GM19452 (cell line): ENCODE results near the gene PRR16.

Experiments used
- ATAC-seq: cut with Tn5 transposase; IDR thresholded peaks from one replicate; pipeline ENCODE4 v1.9.1; 2021; ENCODE audit not compliant: unreplicated experiment

PRR16 gene

GRCh38 chr5:120567066-120567465 lies 103.0 kb downstream of the PRR16 start:
- no peak for ATAC-seq

GRCh38 chr5:120567921-120568320 lies 103.8 kb downstream of the PRR16 start:
- ATAC-seq, result no peak

GRCh38 chr5:120568711-120569110 lies 104.6 kb downstream of the PRR16 start:
- no peak for ATAC-seq

DNA sequence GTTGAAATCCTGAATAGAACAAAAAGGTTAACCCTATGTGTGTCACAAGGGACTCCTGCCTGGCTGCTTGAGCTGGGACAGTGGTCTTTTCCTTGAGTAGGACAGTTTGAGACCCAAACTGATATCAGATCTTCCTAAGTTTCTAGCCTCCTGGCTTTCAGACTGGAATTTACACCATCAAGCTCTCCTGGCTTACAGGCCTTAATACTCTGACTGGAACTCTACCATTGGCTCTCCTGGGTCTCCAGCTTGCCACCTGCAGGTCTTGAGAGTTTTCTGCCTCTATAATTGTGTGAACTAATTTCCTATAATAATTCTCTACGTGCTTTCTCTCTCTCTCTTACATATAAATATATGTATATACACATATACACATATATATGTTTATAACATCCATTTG lies 112.5 kb downstream of the PRR16 start:
- ATAC-seq, result no peak

DNA sequence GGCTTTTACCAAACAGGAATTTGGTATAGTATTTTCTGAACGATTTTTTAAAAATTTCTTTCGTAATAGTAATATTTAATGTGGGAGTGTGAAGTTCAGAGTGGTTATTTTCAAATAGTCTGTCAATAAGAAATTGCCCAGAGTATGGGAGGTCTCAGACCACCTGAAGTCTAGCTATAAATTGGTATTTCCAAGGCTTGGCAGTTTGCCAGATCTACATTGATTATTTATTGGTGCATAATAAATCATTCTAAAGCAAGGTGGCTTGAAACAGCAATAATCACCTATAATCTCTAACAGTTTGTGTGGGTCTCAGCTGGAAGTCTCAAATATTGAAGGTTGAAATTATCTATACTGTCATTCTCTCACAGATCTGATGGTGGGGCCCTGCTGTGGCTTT lies 118.5 kb downstream of the PRR16 start:
- ATAC-seq, result no peak

DNA sequence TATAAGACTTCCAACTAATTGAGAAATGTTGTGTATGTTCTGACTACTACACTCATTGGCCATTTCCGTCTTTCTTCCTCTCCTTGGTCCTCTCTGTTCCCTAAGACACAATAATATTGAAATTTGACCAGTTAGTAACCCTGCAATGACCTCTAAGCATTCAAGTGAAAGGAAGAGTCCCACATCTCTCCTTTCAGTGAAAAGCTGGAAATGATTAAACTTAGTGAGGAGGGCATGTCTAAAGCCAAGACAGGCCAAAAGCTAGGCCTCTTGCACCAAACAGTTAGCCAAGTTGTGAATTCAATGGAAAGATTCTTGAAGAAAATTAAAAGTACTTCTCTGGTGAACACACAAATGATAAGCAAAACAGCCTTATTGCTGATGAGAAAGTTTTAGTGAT lies 122.5 kb downstream of the PRR16 start:
- ATAC-seq, result no peak

GRCh38 chr5:120591911-120592310 lies 127.8 kb downstream of the PRR16 start:
- no peak for ATAC-seq

- ATAC-seq, result no peak
Observed at GRCh38 chr5:120599576-120599975, 135.5 kb downstream of the PRR16 start.

GRCh38 chr5:120600639-120601038 lies 136.5 kb downstream of the PRR16 start:
- ATAC-seq, result no peak

DNA sequence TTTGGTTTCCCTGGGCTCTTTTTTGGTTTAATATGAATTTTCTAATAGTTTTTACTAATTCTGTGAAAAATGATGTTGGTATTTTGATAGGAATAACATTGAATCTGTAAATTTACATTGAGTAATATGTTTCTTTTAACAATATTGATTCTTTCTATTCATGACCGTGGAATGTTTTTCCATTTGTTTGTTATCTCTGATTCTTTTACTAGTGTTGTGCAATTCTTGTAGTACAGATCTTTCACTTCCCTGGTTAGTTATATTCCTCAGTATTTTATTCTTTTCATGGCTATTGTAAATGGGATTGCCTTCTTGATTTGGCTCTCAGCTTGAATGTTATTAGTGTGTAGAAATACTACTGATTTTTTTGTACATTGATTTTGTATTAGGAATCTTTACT lies 137.9 kb downstream of the PRR16 start:
- ATAC-seq, result no peak

DNA sequence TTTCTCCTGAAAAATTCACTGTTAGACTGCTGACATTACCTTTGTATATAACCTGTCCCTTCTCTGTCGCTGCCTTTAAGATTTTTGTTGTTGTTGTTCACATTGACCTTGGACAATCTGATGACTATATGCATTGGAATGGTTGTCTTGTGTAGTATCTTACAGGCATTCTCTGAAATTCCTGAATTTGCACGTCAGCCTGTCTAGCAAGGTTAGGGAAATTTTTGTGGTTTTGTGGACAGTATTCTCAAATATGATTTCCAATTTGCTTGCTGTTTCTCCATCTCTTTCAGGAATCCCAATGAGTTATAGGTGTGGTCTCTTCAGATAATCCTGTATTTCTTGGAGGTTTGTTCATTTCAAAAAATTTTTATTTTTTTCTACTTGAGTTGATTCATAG lies 140.8 kb downstream of the PRR16 start:
- ATAC-seq, result no peak

DNA sequence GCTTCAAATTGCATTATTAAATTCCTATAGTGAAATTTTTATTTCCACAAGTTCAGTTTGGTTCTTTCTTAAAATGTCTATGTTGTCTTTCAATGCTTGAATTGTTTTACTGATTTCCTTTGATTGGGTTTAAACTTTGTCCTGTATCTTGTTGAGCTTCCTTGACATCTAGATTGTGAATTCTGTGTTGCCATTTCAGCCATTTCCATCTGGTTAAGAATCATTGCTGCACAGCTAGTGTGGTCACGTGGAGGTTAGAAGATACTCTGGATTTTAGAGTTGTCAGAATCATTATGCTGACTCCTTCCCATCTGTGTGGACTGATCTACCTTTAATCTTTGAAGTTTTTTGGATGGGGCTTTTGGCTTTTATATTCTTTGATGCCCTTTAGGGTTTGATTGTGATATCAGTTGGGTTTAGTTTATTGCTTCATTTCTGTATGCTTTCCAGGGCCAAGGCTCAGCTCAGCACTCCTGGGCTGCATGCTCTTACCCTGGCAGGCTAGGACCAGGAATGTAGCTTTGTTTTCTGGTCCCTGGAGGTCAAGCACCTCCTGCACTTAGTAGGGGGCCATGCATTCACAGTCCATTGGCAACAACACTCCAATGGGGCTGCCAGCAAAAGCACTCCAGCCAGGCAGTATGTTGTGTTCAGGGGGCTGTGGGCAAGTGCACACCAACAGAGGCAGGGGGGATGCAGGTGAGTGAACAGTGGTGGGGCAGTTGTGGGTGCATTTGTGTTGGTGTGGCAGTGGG lies 141.4 kb downstream of the PRR16 start:
- ATAC-seq, result no peak

DNA sequence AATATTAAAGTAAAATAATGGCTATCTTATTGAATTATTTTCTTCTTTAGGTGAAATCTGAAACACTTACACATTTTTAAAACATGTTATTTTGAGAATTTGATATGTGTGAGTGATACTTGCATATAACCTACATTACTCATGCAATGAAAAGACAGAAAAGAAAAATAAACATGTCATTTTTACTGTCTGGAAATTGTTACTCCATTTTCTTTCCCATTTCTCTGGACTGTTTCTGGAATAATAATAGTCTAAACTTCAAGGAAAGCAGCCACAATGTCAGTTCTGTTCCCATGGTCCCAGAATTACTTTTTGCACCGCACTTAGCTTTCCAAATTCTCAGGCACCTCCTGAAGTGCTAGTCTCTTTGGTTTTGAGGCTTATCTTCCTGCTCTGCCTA lies 145.5 kb downstream of the PRR16 start:
- no peak for ATAC-seq

- ATAC-seq, result no peak
Observed at GRCh38 chr5:120610145-120610544, 146.0 kb downstream of the PRR16 start.

- ATAC-seq, result no peak
Observed at GRCh38 chr5:120613729-120614128, 149.6 kb downstream of the PRR16 start.

- ATAC-seq, result no peak
Observed at GRCh38 chr5:120614531-120615180, 150.6 kb downstream of the PRR16 start.

DNA sequence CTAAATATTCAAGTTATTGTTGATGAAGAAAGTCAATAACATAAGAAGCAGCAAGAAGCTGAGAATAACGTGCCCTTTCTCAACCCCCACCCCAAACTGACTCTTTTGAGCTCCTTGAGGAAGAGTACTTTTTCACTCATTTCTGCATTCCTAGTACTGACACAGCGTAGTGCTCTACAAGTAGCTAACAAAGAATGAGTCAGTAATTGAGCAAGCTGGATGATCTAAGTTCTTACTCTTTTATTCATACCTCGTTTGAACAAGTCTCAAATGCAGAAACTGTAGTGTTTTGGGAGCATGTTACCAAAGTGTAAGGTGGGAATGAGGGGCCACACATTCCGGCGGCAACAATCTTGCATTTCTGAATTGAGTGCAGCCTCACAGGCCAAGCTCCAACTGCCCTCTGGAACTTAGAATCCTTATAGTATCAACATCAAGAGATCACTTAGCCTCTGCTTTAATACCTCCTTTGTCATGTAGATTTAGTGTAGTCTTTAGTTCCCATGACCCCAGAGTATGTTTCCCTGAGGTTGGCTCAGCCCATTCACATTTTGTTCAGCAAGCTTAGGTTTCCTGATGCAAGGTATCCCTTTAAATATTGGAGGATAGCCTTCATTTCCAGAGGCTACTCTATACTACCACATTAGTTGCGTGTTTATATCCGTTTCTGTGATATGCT lies 152.0 kb downstream of the PRR16 start:
- ATAC-seq, result no peak

DNA sequence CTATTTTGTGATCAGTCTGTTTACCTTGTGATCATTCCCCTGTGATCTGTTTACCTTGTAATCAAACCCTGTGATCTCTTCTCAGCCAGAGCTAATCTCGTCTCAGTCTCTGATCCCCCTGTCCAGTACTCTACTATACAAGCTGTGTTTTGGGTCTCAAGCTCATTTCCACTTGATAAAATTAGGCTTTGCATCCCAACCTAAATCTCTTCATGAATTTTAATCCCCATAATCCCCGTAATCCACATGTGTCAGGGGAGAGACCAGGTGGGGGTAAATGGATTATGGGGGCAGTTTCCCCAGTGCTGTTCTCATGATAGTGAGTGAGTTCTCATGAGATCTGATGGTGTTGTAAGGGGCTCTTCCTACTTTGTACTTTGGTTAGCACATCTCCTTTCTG lies 157.2 kb downstream of the PRR16 start:
- ATAC-seq, result no peak

DNA sequence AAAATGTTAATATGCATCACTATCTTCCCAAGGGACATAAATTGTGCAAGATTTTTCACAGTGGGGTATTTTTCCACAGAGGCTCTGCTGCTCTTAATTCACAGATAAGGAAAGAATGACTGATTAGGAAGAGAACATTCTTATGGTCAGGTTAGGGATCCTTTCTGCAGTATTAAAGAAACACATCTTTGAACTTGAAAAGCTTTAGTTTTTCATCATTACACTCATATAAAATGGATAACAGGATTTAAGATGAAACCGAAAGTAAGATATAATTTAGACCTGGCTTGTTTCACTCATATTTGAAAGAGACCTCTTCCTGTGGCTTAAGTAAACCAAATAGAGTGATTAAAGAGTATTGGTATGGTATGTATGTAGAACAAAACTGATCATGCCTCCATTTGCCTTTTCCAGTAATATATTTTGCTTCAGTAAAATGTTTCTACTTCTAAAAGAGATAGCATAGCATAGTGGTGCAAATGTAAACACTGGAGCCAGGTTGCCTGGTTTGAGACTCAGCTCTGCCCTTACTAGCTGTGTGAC lies 160.0 kb downstream of the PRR16 start:
- ATAC-seq, result no peak

- no peak for ATAC-seq
Observed at GRCh38 chr5:120628156-120628555, 164.1 kb downstream of the PRR16 start.

DNA sequence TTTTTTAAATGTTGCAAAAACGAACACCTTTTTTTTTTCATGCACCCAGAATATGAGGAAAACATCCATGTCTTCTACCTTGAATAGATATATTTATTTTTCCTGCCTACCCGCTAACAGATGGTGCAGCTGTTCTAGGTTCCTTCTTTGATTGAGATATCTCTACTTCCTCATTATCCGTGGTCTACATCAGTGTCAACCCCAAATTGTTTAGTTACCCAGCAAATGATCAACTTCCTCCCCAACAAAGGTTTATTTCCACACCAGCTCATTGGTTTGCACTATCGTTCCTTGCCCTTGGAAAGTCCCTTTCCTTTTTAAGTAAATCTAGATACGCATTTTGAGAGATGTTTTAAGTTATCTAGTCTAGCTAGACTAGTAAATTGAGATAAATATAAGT lies 166.4 kb downstream of the PRR16 start:
- ATAC-seq, result no peak

DNA sequence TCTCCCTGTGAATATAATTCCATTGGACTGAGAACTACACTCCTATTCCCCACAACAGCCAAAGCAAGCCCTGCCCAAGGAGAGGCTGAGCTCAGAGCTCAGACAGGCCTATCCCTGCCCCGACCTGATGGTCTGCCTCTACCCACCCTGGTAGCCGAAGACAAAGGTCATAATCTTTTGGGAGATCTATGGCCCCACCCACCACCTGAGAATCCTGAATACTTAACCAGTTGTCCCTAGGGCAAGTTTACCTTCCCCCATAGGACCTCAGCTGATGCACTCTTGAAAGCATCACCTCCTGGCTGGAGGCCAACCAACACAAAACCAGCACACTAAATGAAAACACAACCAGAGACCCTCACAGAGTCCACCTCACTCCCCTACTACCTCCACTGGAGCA lies 167.5 kb downstream of the PRR16 start:
- no peak for ATAC-seq
